H1 (cell line): ENCODE results near the gene POLR2H. TPM values are rescaled to one million over a fixed set of nuclear protein-coding genes. Genes with fewer than 3 reads are reported as not detected.

ENCODE experiments used
- SP2 ChIP-seq: IDR thresholded peaks from 2 replicates; pipeline ENCODE4 v1.6.1; 2012; ENCODE audit warnings: mild to moderate bottlenecking, low read length, inconsistent platforms
- polyA plus RNA-seq, 7 experiments: library from polyadenylated mRNA; depleted of rRNA in 3 of 7; stranded (reverse) in 5 of 7; unstranded in 2 of 7; fragments of >200 nt in 5 of 7; fragments of 200-250 nt in 2 of 7; gene quantifications; 1 replicate in 5 of 7; 2 replicates in 1 of 7; 4 replicates in 1 of 7; pipeline versions ENCODE4 v1.2.1 to v1.2.3, GENCODE V29; 2011 to 2013; ENCODE audit warnings: missing spikeins in 2 of 7, mixed read lengths in 2 of 7
- total RNA-seq: library from RNA; stranded (reverse); fragmentation: NEBNext Ultra II Directional; extraction: Animal tissue kit (Norgen Biotek cat#: 25700); gene quantifications from 2 replicates; pipeline ENCODE4 v1.2.1, GENCODE V29; 2021
- TF ChIP-seq, protein P1 (sequence below): IDR thresholded peaks from 2 replicates; pipeline ENCODE4 v1.6.1; 2011; ENCODE audit warnings: low read length, improper control_type of control experiment
- TF ChIP-seq, protein P2 (sequence below): IDR thresholded peaks from 2 replicates; pipeline ENCODE4 v1.6.1; 2012; ENCODE audit warnings: low read length, inconsistent platforms

The POLR2H gene
- total and polyA plus RNA-seq, 2 of the 8 experiments (the other 6 are each of a cell fraction or from before 2014, with no cell fraction given), result 113 to 335 TPM

DNA sequence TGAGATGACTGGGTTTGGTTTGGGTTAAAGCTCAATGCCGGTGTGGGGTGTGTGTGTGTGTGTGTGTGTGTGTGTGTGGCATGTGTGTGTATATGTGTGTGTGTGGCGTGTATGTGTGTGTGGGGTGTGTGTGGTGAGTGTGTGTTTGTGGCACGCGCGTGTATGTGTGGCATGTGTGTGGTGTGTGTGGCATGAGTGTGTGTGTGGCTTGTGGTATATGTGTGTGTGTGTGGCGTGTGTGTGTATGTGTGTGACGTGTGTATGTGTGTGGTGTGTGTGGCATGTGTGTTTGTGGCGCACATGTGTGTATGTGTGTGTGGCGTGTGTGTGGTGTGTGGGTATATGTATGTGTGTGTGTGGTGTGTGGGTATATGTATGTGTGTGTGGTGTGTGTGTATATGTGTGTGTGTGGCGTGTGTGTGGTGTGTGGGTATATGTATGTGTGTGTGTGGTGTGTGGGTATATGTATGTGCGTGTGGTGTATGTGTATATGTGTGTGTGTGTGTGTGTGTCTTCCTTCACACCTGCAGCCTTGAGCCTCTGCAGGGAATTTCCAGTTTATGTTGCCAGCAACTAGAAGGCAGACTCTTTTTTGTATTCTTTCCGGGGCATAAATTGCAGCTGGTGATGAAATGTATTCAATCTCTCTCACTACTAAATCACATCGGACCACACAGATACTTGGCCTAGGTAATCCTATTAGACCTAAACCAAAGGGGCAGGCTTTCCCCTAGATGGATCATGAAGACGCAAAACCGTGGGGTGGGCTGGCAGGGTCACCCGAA is 53.1 kb downstream of the POLR2H start (continued):
- TF ChIP-seq, protein P1, sequence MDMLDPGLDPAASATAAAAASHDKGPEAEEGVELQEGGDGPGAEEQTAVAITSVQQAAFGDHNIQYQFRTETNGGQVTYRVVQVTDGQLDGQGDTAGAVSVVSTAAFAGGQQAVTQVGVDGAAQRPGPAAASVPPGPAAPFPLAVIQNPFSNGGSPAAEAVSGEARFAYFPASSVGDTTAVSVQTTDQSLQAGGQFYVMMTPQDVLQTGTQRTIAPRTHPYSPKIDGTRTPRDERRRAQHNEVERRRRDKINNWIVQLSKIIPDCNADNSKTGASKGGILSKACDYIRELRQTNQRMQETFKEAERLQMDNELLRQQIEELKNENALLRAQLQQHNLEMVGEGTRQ, result no peak
- TF ChIP-seq SP2, result no peak
- TF ChIP-seq, protein P2, sequence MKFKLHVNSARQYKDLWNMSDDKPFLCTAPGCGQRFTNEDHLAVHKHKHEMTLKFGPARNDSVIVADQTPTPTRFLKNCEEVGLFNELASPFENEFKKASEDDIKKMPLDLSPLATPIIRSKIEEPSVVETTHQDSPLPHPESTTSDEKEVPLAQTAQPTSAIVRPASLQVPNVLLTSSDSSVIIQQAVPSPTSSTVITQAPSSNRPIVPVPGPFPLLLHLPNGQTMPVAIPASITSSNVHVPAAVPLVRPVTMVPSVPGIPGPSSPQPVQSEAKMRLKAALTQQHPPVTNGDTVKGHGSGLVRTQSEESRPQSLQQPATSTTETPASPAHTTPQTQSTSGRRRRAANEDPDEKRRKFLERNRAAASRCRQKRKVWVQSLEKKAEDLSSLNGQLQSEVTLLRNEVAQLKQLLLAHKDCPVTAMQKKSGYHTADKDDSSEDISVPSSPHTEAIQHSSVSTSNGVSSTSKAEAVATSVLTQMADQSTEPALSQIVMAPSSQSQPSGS, result no peak
